ENCODE data around the gene CALML6. TPM values are rescaled to one million over a fixed set of nuclear protein-coding genes. Genes with fewer than 3 reads are reported as not detected.
A peak's percentile ranks its signal among the peaks of the same experiment; 100 is the strongest.

Gene CALML6
- total RNA-seq, 2 experiments from 2014 or later: 0.47 to 0.69 TPM

DNA sequence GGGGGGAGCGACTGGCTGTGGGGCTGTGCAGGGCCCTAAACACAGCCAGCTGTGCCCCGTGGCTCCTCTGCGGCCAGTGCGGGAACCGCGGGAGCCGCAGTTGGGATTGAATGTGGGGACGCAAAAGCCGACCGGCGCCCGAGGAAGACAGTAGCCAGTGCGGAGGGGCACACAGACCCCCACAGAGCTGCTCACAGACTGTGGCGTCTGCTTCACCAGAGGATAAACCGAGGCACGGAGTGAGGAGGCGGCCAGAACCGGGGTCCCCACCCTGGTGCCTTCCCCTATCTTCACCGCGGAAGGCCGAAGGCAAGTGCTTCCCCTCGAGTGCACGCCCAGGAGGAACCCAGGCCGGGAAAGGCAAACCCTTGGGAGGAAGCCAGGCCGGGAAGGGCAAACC is 12.7 kb downstream of the CALML6 start:
- H3K4me1 Mint-ChIP-seq (ENCODE audit: low read depth): no peaks in the 10 kb centered on the region
- H3K4me3 Mint-ChIP-seq: no peak overlapping the region
- H3K9me3 Mint-ChIP-seq: no peaks in the 10 kb centered on the region
- H3K36me3 Mint-ChIP-seq (ENCODE audit: low read depth): no peaks in the 10 kb centered on the region
- no peaks in the 10 kb centered on the region for H3K27me3 ChIP-seq (ENCODE audit: control insufficient read depth in 1 of 2, insufficient read depth in 2 of 2, low read length in 2 of 2)
- no peaks in the 10 kb centered on the region for H3K36me3 ChIP-seq (ENCODE audit: insufficient read depth, low read length)
- ChIA-PET POLR2A (no interaction called here), CTCF (no interaction called here)
- H3K27ac Mint-ChIP-seq: no peak overlapping the region
- H3K4me3 ChIP-seq (ENCODE audit: low read length): no peak overlapping the region
- TF ChIP-seq, protein P1, sequence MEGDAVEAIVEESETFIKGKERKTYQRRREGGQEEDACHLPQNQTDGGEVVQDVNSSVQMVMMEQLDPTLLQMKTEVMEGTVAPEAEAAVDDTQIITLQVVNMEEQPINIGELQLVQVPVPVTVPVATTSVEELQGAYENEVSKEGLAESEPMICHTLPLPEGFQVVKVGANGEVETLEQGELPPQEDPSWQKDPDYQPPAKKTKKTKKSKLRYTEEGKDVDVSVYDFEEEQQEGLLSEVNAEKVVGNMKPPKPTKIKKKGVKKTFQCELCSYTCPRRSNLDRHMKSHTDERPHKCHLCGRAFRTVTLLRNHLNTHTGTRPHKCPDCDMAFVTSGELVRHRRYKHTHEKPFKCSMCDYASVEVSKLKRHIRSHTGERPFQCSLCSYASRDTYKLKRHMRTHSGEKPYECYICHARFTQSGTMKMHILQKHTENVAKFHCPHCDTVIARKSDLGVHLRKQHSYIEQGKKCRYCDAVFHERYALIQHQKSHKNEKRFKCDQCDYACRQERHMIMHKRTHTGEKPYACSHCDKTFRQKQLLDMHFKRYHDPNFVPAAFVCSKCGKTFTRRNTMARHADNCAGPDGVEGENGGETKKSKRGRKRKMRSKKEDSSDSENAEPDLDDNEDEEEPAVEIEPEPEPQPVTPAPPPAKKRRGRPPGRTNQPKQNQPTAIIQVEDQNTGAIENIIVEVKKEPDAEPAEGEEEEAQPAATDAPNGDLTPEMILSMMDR (IDR thresholded peaks at IDR 0.05): no peak
- no peaks in the 10 kb centered on the region for H3K9me3 ChIP-seq (ENCODE audit: control insufficient read depth in 1 of 2, insufficient read depth in 1 of 2, low read length in 2 of 2)
- ATAC-seq (ENCODE audit: poor library complexity): no peak
- no peak overlapping the region for H3K27ac ChIP-seq (ENCODE audit: low read depth in 1 of 2, low read length in 2 of 2)
- DNase-seq: peak in 1 of 14 experiments; percentile 12
- intact Hi-C loops (cut with DNase I, micrococcal nuclease): no loop called here
- H3K4me1 ChIP-seq (ENCODE audit: insufficient read depth, low read length): no peaks in the 10 kb centered on the region
- no peaks in the 10 kb centered on the region for H3K27me3 Mint-ChIP-seq

GRCh38 chr1:1928231-1929101 is 13.4 kb downstream of the CALML6 start:
- Mint-ChIP-seq H3K4me1 (ENCODE audit: low read depth) (no peaks in the 10 kb centered on the region), H3K27me3 (no peaks in the 10 kb centered on the region), H3K9me3 (no peaks in the 10 kb centered on the region), H3K4me3 (no peak overlapping the region), H3K27ac (no peak overlapping the region), H3K36me3 (ENCODE audit: low read depth) (no peaks in the 10 kb centered on the region)
- DNase-seq: peak in 1 of 14 experiments; percentile 5
- ChIA-PET CTCF (no interaction called here), POLR2A (no interaction called here)
- ATAC-seq (ENCODE audit: poor library complexity): no peak
- H3K9me3 ChIP-seq (ENCODE audit: control insufficient read depth in 1 of 2, insufficient read depth in 1 of 2, low read length in 2 of 2): no peaks in the 10 kb centered on the region
- H3K27me3 ChIP-seq (ENCODE audit: control insufficient read depth in 1 of 2, insufficient read depth in 2 of 2, low read length in 2 of 2): no peaks in the 10 kb centered on the region
- no peaks in the 10 kb centered on the region for H3K4me1 ChIP-seq (ENCODE audit: insufficient read depth, low read length)
- no peak overlapping the region for H3K4me3 ChIP-seq (ENCODE audit: low read length)
- H3K36me3 ChIP-seq (ENCODE audit: insufficient read depth, low read length): no peaks in the 10 kb centered on the region
- TF ChIP-seq, protein P1 (IDR thresholded peaks at IDR 0.05): no peak
- intact Hi-C loops (cut with DNase I, micrococcal nuclease): no loop called here
- no peak overlapping the region for H3K27ac ChIP-seq (ENCODE audit: low read depth in 1 of 2, low read length in 2 of 2)

GRCh38 chr1:1929102-1929638 is 14.1 kb downstream of the CALML6 start:
- no peaks in the 10 kb centered on the region for H3K36me3 Mint-ChIP-seq (ENCODE audit: low read depth)
- Histone ChIP-seq H3K27me3 (ENCODE audit: control insufficient read depth in 1 of 2, insufficient read depth in 2 of 2, low read length in 2 of 2) (no peaks in the 10 kb centered on the region), H3K4me3 (ENCODE audit: low read length) (no peak overlapping the region), H3K27ac (ENCODE audit: low read depth in 1 of 2, low read length in 2 of 2) (no peak overlapping the region), H3K9me3 (ENCODE audit: control insufficient read depth in 1 of 2, insufficient read depth in 1 of 2, low read length in 2 of 2) (no peaks in the 10 kb centered on the region), H3K4me1 (ENCODE audit: insufficient read depth, low read length) (no peaks in the 10 kb centered on the region), H3K36me3 (ENCODE audit: insufficient read depth, low read length) (no peaks in the 10 kb centered on the region)
- no peaks in the 10 kb centered on the region for H3K9me3 Mint-ChIP-seq
- TF ChIP-seq, protein P1 (IDR thresholded peaks at IDR 0.05): no peak
- ChIA-PET CTCF (no interaction called here), POLR2A (no interaction called here)
- ATAC-seq (ENCODE audit: poor library complexity) (no peak), DNase-seq (no peak)
- no peak overlapping the region for H3K27ac Mint-ChIP-seq
- no peaks in the 10 kb centered on the region for H3K4me1 Mint-ChIP-seq (ENCODE audit: low read depth)
- no peak overlapping the region for H3K4me3 Mint-ChIP-seq
- intact Hi-C loops (cut with DNase I, micrococcal nuclease): no loop called here
- no peaks in the 10 kb centered on the region for H3K27me3 Mint-ChIP-seq

Measured in CD4-positive, alpha-beta T cell (primary cell).